ENCODE data around the gene VSIR. TPM values are rescaled to one million over a fixed set of nuclear protein-coding genes. Genes with fewer than 3 reads are reported as not detected.
A peak's percentile ranks its signal among the peaks of the same experiment; 100 is the strongest.

Gene VSIR
- total and polyA plus RNA-seq, 9 of the 15 experiments (the other 6 are each of a cell fraction or from before 2014, with no cell fraction given), result 0.14 to 20.5 (median 9.3) TPM

DNA sequence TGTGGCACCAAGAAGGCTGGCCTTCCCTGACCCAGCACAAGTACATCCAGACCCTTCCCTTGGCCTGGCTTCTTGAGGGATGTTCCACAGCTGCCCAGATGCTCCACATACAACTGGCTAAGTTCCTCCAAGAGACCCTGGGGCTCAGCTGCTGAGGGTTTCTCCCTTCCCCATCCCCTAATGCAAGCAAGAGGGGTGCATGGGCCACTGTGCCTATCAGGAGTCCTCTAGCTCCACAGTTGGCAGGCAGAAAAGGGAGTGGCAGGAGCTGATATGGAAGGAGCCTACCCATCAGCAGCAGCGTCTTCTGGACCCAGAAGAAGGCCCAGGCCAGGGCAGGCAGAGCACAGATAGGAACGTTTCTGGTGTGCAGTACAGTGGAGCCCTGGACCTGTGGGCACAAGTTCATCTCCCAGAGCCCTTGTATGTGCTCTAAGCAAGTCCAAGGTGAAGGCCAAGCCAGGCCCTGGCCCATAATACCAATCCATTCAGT, 26.2 kb downstream of the VSIR start (continued):
- TF ChIP-seq NCOR1 (IDR thresholded peaks at IDR 0.05) (no peak; the same call in 1 of the 2 replicates), SRSF1 (IDR thresholded peaks at IDR 0.05; ENCODE audit: low read depth, low read length) (no peak), HDAC2 (IDR thresholded peaks at IDR 0.05) (no peak), HNRNPL (IDR thresholded peaks at IDR 0.05; ENCODE audit: low read depth, low read length) (no peak), NFXL1 (CRISPR knock-in tag; IDR thresholded peaks at IDR 0.05) (no peak; the same call in 1 of the 2 replicates), E2F3 (CRISPR knock-in tag; IDR thresholded peaks at IDR 0.05) (0 out of 2 replicates have a peak, but pooled peaks have one; percentile 62), RAD21 (CRISPR knock-in tag; conservative IDR thresholded peaks at IDR 0.05 in 1 of 2, IDR thresholded peaks at IDR 0.05 in 1 of 2) (no peak), ZBTB11 (CRISPR knock-in tag; IDR thresholded peaks at IDR 0.05) (no peak), SRSF9 (IDR thresholded peaks at IDR 0.05; ENCODE audit: borderline replicate concordance, low read depth, low read length) (no peak), ETV6 (IDR thresholded peaks at IDR 0.05; ENCODE audit: borderline replicate concordance in 1 of 2, low read depth in 2 of 2, low read length in 1 of 2) (no peak), ETV6 (CRISPR knock-in tag; IDR thresholded peaks at IDR 0.05; ENCODE audit: borderline replicate concordance) (no peak), SIN3B (IDR thresholded peaks at IDR 0.05; ENCODE audit: low read depth) (no peak)
- TF ChIP-seq, protein P1, sequence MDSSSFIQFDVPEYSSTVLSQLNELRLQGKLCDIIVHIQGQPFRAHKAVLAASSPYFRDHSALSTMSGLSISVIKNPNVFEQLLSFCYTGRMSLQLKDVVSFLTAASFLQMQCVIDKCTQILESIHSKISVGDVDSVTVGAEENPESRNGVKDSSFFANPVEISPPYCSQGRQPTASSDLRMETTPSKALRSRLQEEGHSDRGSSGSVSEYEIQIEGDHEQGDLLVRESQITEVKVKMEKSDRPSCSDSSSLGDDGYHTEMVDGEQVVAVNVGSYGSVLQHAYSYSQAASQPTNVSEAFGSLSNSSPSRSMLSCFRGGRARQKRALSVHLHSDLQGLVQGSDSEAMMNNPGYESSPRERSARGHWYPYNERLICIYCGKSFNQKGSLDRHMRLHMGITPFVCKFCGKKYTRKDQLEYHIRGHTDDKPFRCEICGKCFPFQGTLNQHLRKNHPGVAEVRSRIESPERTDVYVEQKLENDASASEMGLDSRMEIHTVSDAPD (CRISPR knock-in tag; IDR thresholded peaks at IDR 0.05), result no peak
- TF ChIP-seq, protein P2, sequence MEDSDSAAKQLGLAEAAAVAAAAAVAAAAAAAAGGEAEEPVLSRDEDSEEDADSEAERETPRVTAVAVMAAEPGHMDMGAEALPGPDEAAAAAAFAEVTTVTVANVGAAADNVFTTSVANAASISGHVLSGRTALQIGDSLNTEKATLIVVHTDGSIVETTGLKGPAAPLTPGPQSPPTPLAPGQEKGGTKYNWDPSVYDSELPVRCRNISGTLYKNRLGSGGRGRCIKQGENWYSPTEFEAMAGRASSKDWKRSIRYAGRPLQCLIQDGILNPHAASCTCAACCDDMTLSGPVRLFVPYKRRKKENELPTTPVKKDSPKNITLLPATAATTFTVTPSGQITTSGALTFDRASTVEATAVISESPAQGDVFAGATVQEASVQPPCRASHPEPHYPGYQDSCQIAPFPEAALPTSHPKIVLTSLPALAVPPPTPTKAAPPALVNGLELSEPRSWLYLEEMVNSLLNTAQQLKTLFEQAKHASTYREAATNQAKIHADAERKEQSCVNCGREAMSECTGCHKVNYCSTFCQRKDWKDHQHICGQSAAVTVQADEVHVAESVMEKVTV (CRISPR knock-in tag; IDR thresholded peaks at IDR 0.05), result no peak
- TF ChIP-seq, protein P3, sequence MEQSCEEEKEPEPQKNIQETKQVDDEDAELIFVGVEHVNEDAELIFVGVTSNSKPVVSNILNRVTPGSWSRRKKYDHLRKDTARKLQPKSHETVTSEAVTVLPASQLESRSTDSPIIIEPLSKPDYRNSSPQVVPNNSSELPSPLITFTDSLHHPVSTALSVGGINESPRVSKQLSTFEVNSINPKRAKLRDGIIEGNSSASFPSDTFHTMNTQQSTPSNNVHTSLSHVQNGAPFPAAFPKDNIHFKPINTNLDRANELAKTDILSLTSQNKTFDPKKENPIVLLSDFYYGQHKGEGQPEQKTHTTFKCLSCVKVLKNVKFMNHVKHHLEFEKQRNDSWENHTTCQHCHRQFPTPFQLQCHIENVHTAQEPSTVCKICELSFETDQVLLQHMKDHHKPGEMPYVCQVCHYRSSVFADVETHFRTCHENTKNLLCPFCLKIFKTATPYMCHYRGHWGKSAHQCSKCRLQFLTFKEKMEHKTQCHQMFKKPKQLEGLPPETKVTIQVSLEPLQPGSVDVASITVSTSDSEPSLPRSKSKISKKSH (CRISPR knock-in tag; IDR thresholded peaks at IDR 0.05), result no peak
- TF ChIP-seq, protein P4, sequence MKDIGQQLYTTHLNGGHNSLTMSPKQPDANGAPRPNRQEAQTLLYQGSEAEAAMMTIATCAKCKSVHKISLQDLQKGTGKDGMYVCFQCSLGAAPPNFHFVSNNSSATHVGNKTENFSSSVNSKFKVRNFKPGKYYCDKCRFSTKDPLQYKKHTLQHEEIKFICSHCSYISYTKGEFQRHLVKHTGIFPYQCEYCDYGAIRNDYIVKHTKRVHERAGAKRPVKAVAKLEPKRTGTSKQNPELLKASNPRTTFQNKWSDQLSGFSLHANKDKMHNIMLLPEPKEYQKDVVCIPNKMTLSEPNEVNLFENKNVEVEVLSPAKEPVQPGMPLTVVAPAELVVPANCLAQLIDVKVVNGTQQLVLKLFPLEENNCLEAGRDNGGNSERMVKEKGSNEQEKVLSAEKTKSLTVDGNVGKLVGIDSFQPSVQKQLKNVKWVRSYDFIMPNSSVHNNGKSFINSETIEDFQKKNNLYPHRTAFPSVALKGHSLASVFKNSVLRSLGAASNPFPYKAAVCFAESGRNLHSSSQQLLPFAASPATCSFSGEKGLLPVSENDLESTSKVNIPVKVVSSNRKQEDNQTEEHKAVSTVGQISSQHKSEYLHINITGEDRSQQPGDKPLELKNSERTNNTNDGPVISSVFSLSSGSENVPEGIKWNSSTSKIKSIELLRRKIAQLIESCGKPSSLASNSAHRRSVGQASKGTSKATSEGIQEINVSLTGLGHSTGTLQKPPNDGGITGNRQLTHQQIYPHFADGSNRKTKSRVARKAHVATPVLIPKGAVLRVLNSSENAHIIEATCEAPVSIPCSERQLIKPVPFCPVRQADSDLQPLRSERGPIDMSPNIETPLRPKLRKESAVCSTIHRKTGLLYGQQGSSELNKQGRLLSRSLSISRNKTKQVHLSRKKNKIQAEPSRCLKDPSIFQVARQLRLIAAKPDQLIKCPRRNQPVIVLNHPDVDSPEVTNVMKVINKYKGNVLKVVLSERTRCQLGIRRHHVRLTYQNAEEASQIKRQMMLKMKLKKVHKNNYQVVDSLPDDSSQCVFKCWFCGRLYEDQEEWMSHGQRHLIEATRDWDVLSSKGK (CRISPR knock-in tag; IDR thresholded peaks at IDR 0.05), result no peak
